Hindlimb muscle (tissue), 1 donor: Measurements from ENCODE around the gene KCNJ2. TPM values are rescaled to one million over a fixed set of nuclear protein-coding genes. Genes with fewer than 3 reads are reported as not detected.

Source experiments
- DNase-seq: peaks from one replicate; pipeline ENCODE4 v3.0.0-alpha.2; 2013
- polyA plus RNA-seq: library from polyadenylated mRNA; unstranded; fragments of 120-200 nt; gene quantifications from one replicate; pipeline ENCODE4 v1.2.1, GENCODE V29; 2013; ENCODE audit not compliant: insufficient read length

KCNJ2 gene
- polyA plus RNA-seq, 1 donor, result 3.4 TPM

- DNase-seq, result no peak
Measured at GRCh38 chr17:70205401-70205800, 36.1 kb downstream of the KCNJ2 start.

- no peak for DNase-seq
Measured at GRCh38 chr17:70206361-70207010, 37.2 kb downstream of the KCNJ2 start.

GRCh38 chr17:70207184-70207583 is 37.9 kb downstream of the KCNJ2 start:
- no peak for DNase-seq

- DNase-seq, result no peak
Measured at GRCh38 chr17:70208080-70208794, 38.9 kb downstream of the KCNJ2 start.

GRCh38 chr17:70208825-70209555 is 39.7 kb downstream of the KCNJ2 start:
- DNase-seq, result no peak

- no peak for DNase-seq
Measured at GRCh38 chr17:70215656-70216055, 46.3 kb downstream of the KCNJ2 start.

- no peak for DNase-seq
Measured at GRCh38 chr17:70217571-70217970, 48.2 kb downstream of the KCNJ2 start.

GRCh38 chr17:70225276-70225675 is 55.9 kb downstream of the KCNJ2 start:
- DNase-seq, result no peak

Other genes with a start within 250 kb of the KCNJ2 start
- gene KCNJ16, start 94.3 kb upstream of the KCNJ2 start, polyA plus RNA-seq, result 0.31 TPM